ENCODE measurements around the gene IQGAP2. TPM values are rescaled to one million over a fixed set of nuclear protein-coding genes. Genes with fewer than 3 reads are reported as not detected.

Gene IQGAP2
- polyA plus RNA-seq, 1 donor (not counting 4 experiments of a cell fraction or from before 2014, with no cell fraction given), result 0.14 TPM

- no peaks in the 10 kb centered on the region for H4K20me1 ChIP-seq (ENCODE audit: control insufficient read depth, extremely low read depth, insufficient read depth, low read length)
- no peaks in the 10 kb centered on the region for H3K9me1 ChIP-seq (ENCODE audit: control insufficient read depth, extremely low read depth, insufficient read depth, low read length)
- H3K9ac ChIP-seq (ENCODE audit: control insufficient read depth, extremely low read depth, insufficient read depth, low read length), result no peak overlapping the region
- H3K4me2 ChIP-seq (ENCODE audit: control insufficient read depth, extremely low read depth, insufficient read depth, low read depth, low read length), result no peak overlapping the region
- no peaks in the 10 kb centered on the region for H3K36me3 ChIP-seq (ENCODE audit: control insufficient read depth in 2 of 2, extremely low read depth in 1 of 2, insufficient read depth in 2 of 2, low read length in 2 of 2)
- no peaks in the 10 kb centered on the region for H3K9me3 ChIP-seq (ENCODE audit: control insufficient read depth, low read depth, low read length)
- no peak for TF ChIP-seq CTCF (optimal IDR thresholded peaks at IDR 0.05 in 1 of 3, IDR thresholded peaks at IDR 0.05 in 1 of 3, conservative IDR thresholded peaks at IDR 0.05 in 1 of 3; ENCODE audit: extremely low read depth in 1 of 3, insufficient read depth in 2 of 3, low read length in 3 of 3)
- TF ChIP-seq EZH2 (IDR thresholded peaks at IDR 0.05; ENCODE audit: low read length), result no peak
- no peak overlapping the region for H2AFZ ChIP-seq (ENCODE audit: control insufficient read depth, low read length)
- H3K27me3 ChIP-seq (ENCODE audit: control insufficient read depth, extremely low read depth, insufficient read depth, low read length), result no peaks in the 10 kb centered on the region
- dilution Hi-C loops (cut with MboI; ENCODE audit: extremely low pct_ligation_motif_present, low sequenced_read_pairs), result no loop called here
- no peak overlapping the region for H3K27ac ChIP-seq (ENCODE audit: control insufficient read depth, insufficient read depth, low read length)
- no peak overlapping the region for H3K4me3 ChIP-seq (ENCODE audit: control insufficient read depth in 2 of 3, extremely low read depth in 1 of 3, insufficient read depth in 2 of 3, low read depth in 1 of 3, low read length in 3 of 3)
- DNase-seq (ENCODE audit: low read depth, low spot score) (no peak), FAIRE-seq (no peak)
- H3K4me1 ChIP-seq (ENCODE audit: control insufficient read depth, extremely low read depth, insufficient read depth, low read length), result no peaks in the 10 kb centered on the region
- no peaks in the 10 kb centered on the region for H3K79me2 ChIP-seq (ENCODE audit: control insufficient read depth, insufficient read depth, low read length)
Measured at GRCh38 chr5:76560952-76561891, 158.1 kb downstream of the IQGAP2 start.

- no peaks in the 10 kb centered on the region for H3K9me1 ChIP-seq (ENCODE audit: control insufficient read depth, extremely low read depth, insufficient read depth, low read length)
- TF ChIP-seq EZH2 (IDR thresholded peaks at IDR 0.05; ENCODE audit: low read length) (no peak), CTCF (optimal IDR thresholded peaks at IDR 0.05 in 1 of 3, IDR thresholded peaks at IDR 0.05 in 1 of 3, conservative IDR thresholded peaks at IDR 0.05 in 1 of 3; ENCODE audit: extremely low read depth in 1 of 3, insufficient read depth in 2 of 3, low read length in 3 of 3) (no peak)
Measured at GRCh38 chr5:76561959-76562358, 158.9 kb downstream of the IQGAP2 start.

More at GRCh38 chr5:76561959-76562358, 158.9 kb downstream of the IQGAP2 start:
- Histone ChIP-seq H3K79me2 (ENCODE audit: control insufficient read depth, insufficient read depth, low read length) (no peaks in the 10 kb centered on the region), H2AFZ (ENCODE audit: control insufficient read depth, low read length) (no peak overlapping the region), H3K27me3 (ENCODE audit: control insufficient read depth, extremely low read depth, insufficient read depth, low read length) (no peaks in the 10 kb centered on the region), H3K9ac (ENCODE audit: control insufficient read depth, extremely low read depth, insufficient read depth, low read length) (no peak overlapping the region), H3K4me1 (ENCODE audit: control insufficient read depth, extremely low read depth, insufficient read depth, low read length) (no peaks in the 10 kb centered on the region), H3K9me3 (ENCODE audit: control insufficient read depth, low read depth, low read length) (no peaks in the 10 kb centered on the region), H4K20me1 (ENCODE audit: control insufficient read depth, extremely low read depth, insufficient read depth, low read length) (no peaks in the 10 kb centered on the region), H3K4me2 (ENCODE audit: control insufficient read depth, extremely low read depth, insufficient read depth, low read depth, low read length) (no peak overlapping the region), H3K36me3 (ENCODE audit: control insufficient read depth in 2 of 2, extremely low read depth in 1 of 2, insufficient read depth in 2 of 2, low read length in 2 of 2) (no peaks in the 10 kb centered on the region), H3K4me3 (ENCODE audit: control insufficient read depth in 2 of 3, extremely low read depth in 1 of 3, insufficient read depth in 2 of 3, low read depth in 1 of 3, low read length in 3 of 3) (no peak overlapping the region), H3K27ac (ENCODE audit: control insufficient read depth, insufficient read depth, low read length) (no peak overlapping the region)
- FAIRE-seq (no peak), DNase-seq (ENCODE audit: low read depth, low spot score) (no peak)
- dilution Hi-C loops (cut with MboI; ENCODE audit: extremely low pct_ligation_motif_present, low sequenced_read_pairs), result no loop called here

All from keratinocyte (primary cell).